NCI-H146 (cell line): ENCODE data around the gene PGAP2.
"Not testable (repeated sequence)": the region's sequence is repeated elsewhere in the genome, so short reads cannot be mapped to it uniquely, and the experiment has no call there.

Experiments
- DNase-seq: peaks from one replicate; lab custom pipeline; 2025; lab: John Stamatoyannopoulos, UW

PGAP2 gene

DNA sequence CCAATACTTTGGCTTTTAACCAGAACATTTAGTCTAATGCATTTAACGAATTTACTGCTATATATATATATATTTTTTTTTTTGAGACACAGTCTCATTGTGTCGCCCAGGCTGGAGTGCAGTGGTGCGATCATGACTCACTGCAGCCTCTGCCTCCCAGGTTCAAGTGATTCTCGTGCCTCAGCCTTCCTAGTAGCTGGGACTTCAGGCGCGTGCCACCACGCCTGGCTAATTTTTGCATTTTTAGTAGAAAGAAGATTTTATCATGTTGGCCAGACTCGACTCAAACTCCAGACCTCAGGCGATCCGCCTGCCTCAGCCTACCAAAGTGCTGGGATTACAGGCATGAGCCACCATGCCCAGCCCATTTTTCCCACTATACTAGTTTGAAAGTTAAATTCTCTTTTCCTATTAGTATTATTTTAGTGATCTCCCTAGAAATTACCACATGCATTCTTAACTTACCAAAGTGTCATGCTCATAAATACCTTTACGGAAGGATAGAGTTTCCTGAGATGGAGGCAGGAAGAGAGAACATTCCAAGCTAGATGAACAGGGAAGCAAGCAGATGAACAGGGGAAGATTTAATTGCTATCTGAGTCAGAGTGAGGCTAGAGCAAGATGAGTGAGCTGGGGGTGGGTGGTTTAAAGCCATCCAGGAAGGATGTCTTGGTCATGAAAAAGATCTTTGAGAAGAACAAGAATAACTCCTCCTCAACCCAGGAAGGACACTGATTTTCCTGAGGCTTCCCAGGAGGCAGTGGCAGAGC lies 4.4 kb upstream of the PGAP2 start:
- no peak for DNase-seq

DNA sequence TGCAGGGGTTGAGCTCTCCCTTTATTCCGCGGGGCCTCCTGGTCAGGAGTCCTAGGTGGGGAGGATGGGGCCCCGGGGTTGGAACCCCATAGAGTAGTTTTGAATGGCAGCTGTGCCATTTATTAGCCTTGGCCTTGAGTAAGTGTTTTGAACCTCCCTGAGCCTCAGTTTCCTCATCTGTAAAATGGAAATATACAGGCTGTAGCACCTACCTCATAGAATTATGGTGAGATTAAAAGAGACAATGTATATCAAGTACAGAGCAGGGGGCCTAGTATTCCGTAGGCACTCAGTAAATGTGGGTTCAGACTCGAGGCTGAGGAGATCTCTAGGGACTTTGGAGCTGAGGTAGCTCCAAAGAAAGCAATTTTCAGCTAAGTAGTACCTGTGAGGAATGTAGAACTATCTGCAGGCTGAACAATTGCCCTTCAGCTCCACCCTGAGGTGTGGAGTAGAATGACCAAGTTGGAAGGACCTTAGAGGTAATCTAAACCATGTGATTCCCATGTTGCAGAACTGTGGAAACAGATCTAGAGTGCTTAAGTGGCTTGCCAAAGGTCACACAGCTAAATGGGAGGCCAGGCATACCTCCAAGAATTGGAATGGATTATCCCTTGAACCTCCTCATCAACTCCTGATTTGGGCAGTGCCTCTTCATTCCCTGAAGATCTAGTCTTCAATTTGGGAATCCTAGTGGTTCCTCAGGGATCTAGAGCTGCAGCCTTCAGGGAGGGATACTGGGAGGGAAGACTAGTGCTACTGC lies 682 bp downstream of the PGAP2 start:
- DNase-seq: peak; percentile 48

- no peak for DNase-seq
Measured at GRCh38 chr11:3809624-3809928, 1.2 kb downstream of the PGAP2 start.

DNA sequence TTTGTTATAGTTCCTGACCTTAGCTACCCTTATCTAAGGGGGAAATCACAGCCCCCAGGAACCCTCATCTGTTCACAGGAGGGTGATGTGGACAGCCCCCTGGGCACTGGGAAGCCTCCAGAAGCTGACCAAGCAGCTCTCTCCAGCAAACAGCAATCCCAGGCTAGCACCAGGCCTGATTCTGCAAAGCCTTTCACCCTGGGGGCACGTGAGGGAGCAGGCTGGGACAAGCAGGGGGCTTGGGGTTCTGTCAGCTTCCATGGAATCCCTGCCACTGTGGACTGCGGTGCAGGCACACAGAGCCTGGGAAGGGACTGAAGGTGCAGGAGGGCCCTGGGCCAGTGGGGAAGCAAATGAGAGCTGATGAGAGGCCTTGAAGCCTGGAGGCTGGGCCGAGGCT lies 2.1 kb downstream of the PGAP2 start:
- no peak for DNase-seq

GRCh38 chr11:3810951-3811350 lies 2.6 kb downstream of the PGAP2 start:
- no peak for DNase-seq

- not testable (repeated sequence) for DNase-seq
Measured at GRCh38 chr11:3814832-3815231, 6.5 kb downstream of the PGAP2 start.

DNA sequence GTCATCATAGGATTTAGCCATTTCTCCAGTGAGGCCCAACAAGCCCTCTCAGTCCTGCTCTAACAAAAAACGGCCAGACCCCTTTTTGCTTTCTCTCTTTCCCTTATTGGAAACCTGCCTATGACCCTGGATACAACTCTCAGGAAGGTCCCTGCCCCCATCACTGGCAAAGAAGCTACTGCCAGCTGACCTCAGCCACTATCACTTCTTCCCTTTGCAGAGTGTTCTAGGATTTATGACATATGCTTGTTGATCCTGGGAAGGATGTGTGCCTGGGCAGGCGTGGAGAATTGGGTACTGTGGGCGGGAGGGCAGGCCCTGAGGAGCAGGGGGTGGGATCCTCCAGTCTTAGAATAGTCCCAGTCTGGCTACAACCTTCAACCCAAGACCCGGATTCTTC lies 7.5 kb downstream of the PGAP2 start:
- DNase-seq: no peak

DNA sequence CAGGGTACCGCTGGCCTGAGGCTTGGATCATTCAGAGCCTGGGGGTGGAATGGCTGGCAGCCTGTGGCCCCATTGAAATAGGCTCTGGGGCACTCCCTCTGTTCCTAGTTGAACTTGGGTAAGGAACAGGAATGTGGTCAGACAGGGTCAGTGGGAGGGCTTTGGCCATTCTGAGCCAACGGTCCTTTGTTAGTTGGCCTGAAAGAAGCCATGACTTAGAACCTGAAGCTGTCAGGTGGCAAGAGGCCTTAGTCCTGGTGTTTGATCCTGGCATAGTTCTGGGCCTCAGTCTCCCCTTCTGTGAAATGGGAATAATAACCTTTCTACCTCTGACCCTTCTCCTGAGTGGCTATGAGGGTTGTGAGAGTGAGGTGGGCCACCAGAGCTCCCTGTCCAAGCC lies 8.3 kb downstream of the PGAP2 start:
- DNase-seq: no peak

GRCh38 chr11:3817181-3817800 lies 8.9 kb downstream of the PGAP2 start:
- DNase-seq: no peak

- no peak for DNase-seq
Measured at GRCh38 chr11:3820971-3821370, 12.6 kb downstream of the PGAP2 start.

DNA sequence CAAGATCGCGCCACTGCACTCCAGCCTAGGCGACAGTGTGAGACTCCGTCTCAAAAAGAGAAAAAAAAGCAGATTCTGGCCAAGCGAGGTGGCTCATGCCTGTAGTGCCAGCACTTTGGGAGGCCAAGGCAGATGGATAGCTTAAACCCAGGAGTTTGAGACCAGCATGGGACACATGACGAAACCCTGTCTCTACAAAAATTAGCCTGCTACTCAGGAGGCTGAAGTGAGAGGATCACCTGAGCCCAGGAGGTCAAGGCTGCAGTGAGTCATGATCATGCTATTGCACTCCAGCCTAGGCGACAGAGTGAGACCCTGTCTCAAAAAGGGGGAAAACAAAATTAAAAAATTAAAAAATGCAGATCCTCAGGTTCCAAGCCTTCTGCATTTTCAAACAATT lies 14.0 kb downstream of the PGAP2 start:
- no peak for DNase-seq

DNA sequence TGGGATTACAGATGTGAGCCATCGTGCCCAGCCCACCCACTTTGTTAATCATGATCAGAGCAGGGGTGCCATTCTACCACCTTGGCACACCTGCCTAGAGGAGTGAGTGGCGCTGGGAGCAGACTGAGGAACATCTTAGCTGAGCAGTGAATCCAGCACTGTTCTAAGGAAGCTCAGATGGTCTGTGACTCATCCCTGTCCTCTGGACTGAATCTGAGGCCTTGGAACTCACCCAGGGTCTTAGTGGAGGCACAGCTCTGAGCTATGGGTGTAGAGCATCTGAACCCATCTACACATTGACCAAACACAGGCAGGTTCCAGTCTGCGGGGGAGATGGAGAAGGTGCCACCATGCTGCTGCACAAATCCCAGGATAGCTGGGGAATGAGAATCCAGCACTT lies 14.9 kb downstream of the PGAP2 start:
- DNase-seq: no peak

- DNase-seq: no peak
Measured at GRCh38 chr11:3823762-3824506, 15.6 kb downstream of the PGAP2 start.

DNA sequence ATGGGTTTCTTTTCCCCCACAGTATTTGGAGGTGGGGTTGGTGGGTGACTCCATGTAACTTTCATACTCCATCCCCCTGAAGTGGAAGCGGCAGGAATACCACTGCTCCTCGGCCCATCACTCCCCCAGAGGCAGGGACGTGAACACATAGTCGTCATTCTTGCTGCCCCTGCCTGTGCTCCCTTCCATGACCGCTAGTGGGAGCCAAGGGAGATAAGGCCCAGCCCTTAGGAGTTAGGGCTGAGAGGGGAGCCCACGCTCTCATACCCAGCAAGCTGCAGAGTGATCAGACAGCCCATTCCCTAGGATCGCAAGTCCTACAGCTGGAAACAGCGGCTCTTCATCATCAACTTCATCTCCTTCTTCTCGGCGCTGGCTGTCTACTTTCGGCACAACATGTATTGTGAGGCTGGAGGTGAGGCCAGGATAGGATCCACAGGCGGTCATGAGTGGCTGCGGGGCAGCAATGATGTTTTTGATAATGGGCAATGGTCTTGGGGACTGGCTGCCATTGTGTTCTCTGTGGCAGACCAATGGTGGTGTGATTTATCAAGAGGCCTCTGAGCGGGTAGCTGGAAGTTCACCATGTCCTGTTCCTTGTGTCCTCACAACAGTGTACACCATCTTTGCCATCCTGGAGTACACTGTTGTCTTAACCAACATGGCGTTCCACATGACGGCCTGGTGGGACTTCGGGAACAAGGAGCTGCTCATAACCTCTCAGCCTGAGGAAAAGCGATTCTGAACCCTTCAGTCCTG lies 16.5 kb downstream of the PGAP2 start:
- peak; percentile 49 for DNase-seq

GRCh38 chr11:3825473-3826154 lies 17.3 kb downstream of the PGAP2 start:
- no peak for DNase-seq

DNA sequence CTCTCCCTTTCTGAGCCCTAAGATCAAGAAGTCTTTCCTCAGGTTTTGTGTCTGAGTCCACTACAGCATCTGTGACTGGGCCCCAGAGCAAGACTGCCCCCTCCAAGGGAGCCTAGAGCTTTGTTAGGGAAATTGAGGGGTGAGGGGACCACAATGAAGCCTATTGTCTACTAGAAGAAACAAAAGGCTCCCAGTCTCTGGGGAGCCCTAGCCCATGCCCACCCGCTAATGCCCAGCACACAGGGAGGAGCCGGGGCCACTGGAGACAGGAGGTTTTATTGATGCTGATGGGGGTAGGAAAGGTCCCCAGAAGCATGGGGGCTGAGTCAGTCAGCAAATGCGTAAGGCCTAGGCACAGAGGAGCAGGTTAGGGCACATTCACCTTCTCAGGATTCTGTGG lies 18.4 kb downstream of the PGAP2 start:
- DNase-seq: no peak

GRCh38 chr11:3827434-3828186 lies 19.2 kb downstream of the PGAP2 start:
- no peak for DNase-seq

GRCh38 chr11:3830088-3830487 lies 21.7 kb downstream of the PGAP2 start:
- no peak for DNase-seq

DNA sequence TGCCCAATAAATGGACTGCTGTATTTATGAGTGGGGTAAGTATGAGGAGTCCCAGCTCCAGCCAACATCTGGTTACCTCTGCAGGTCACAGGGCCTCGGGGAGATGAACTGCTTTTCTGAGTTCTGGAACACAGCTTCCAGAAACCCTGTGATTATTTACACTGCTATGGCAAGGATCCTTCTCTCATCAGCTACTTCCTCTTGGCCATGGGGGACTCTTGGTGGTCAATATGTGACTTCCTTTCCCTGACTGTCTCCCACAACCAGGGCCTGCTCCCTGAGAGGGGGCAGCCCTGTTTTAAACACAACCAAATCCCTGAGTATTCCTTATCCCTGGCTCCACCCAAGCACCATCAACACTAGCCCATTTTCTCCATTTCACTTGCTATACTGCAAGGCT lies 22.4 kb downstream of the PGAP2 start:
- DNase-seq: no peak
